ENCODE measurements around the gene TTLL1.

The TTLL1 gene

GRCh38 chr22:43088984-43089717 lies at the start of gene TTLL1:
TSS of gene TTLL1 (minus strand) at chr22:43089391. CDS start at chr22:43075586, 13,805 bp downstream.
- no peaks in the 10 kb centered on the region for H3K36me3 ChIP-seq (ENCODE audit: control insufficient read depth, insufficient read depth, low read length)
- no peak for TF ChIP-seq CTCF (IDR thresholded peaks at IDR 0.05; ENCODE audit: insufficient read depth, low read length, poor library complexity, severe bottlenecking)
- H3K4me3 ChIP-seq (replicated peaks; ENCODE audit: low read depth, low read length), result peak within 1 kb of the TSS; percentile 87
- DNase-seq (ENCODE audit: extremely low read depth, insufficient read length), result peak; percentile 93
- H3K27me3 ChIP-seq (replicated peaks; ENCODE audit: control insufficient read depth, insufficient read depth, low read length), result no peaks in the 10 kb centered on the region

GRCh38 chr22:43136801-43137200 lies 47.6 kb upstream of the TTLL1 start:
- H3K36me3 ChIP-seq (ENCODE audit: control insufficient read depth, insufficient read depth, low read length), result peaks cover 26% of the 10 kb centered on the region
- no peak for DNase-seq (ENCODE audit: extremely low read depth, insufficient read length)
- H3K27me3 ChIP-seq (replicated peaks; ENCODE audit: control insufficient read depth, insufficient read depth, low read length), result no peaks in the 10 kb centered on the region
- H3K4me3 ChIP-seq (replicated peaks; ENCODE audit: low read depth, low read length), result no peak overlapping the region
- no peak for TF ChIP-seq CTCF (IDR thresholded peaks at IDR 0.05; ENCODE audit: insufficient read depth, low read length, poor library complexity, severe bottlenecking)

- peaks cover 28% of the 10 kb centered on the region for H3K36me3 ChIP-seq (ENCODE audit: control insufficient read depth, insufficient read depth, low read length)
- no peak overlapping the region for H3K4me3 ChIP-seq (replicated peaks; ENCODE audit: low read depth, low read length)
- DNase-seq (ENCODE audit: extremely low read depth, insufficient read length), result no peak
- no peaks in the 10 kb centered on the region for H3K27me3 ChIP-seq (replicated peaks; ENCODE audit: control insufficient read depth, insufficient read depth, low read length)
- peak; percentile 96 for TF ChIP-seq CTCF (IDR thresholded peaks at IDR 0.05; ENCODE audit: insufficient read depth, low read length, poor library complexity, severe bottlenecking)
These were observed 47.1 kb upstream of the TTLL1 start for GRCh38 chr22:43136255-43136654.

GRCh38 chr22:43135565-43135964 lies 46.4 kb upstream of the TTLL1 start:
- no peak overlapping the region for H3K4me3 ChIP-seq (replicated peaks; ENCODE audit: low read depth, low read length)
- TF ChIP-seq CTCF (IDR thresholded peaks at IDR 0.05; ENCODE audit: insufficient read depth, low read length, poor library complexity, severe bottlenecking), result no peak
- H3K36me3 ChIP-seq (ENCODE audit: control insufficient read depth, insufficient read depth, low read length), result peaks cover 28% of the 10 kb centered on the region
- H3K27me3 ChIP-seq (replicated peaks; ENCODE audit: control insufficient read depth, insufficient read depth, low read length), result no peaks in the 10 kb centered on the region
- no peak for DNase-seq (ENCODE audit: extremely low read depth, insufficient read length)

- H3K36me3 ChIP-seq (ENCODE audit: control insufficient read depth, insufficient read depth, low read length), result peaks cover 26% of the 10 kb centered on the region
- H3K27me3 ChIP-seq (replicated peaks; ENCODE audit: control insufficient read depth, insufficient read depth, low read length), result no peaks in the 10 kb centered on the region
- no peak overlapping the region for H3K4me3 ChIP-seq (replicated peaks; ENCODE audit: low read depth, low read length)
- TF ChIP-seq CTCF (IDR thresholded peaks at IDR 0.05; ENCODE audit: insufficient read depth, low read length, poor library complexity, severe bottlenecking), result no peak
- DNase-seq (ENCODE audit: extremely low read depth, insufficient read length), result no peak
These were observed 45.4 kb upstream of the TTLL1 start for GRCh38 chr22:43134553-43134952.
